Anterior cingulate cortex (tissue), 58 donors: ENCODE measurements around the gene KCNH6.

ENCODE experiments used
- DNase-seq, 58 donors: peaks; one replicate each; lab custom pipeline; 2025; lab: John Stamatoyannopoulos, UW

Gene KCNH6

GRCh38 chr17:63531022-63531965 lies 8.1 kb downstream of the KCNH6 start:
- no peak for DNase-seq

- no peak for DNase-seq
Observed at GRCh38 chr17:63533433-63534077, 10.4 kb downstream of the KCNH6 start.

DNA sequence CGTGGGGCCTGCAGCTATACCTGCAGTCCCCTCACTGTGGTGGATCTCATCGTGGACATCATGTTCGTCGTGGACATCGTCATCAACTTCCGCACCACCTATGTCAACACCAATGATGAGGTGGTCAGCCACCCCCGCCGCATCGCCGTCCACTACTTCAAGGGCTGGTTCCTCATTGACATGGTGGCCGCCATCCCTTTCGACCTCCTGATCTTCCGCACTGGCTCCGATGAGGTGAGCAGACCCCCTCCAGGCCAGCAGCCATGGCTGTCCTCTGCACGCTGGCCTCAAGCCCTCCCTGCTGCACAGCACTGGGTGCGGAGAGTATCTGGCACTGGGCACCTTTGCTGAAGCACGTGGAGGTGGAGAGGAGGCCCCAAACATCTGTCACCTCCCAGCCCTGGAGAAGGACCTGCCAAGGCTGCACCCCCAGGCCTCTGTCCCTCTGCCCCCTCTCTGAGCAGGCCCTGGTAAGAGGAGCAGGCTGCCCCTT lies 11.0 kb downstream of the KCNH6 start:
- no peak for DNase-seq

GRCh38 chr17:63534816-63535455 lies 11.8 kb downstream of the KCNH6 start:
- DNase-seq = no peak

- no peak for DNase-seq
Observed at GRCh38 chr17:63535640-63536039, 12.5 kb downstream of the KCNH6 start.

- no peak for DNase-seq
Observed at GRCh38 chr17:63537001-63537400, 13.8 kb downstream of the KCNH6 start.

DNA sequence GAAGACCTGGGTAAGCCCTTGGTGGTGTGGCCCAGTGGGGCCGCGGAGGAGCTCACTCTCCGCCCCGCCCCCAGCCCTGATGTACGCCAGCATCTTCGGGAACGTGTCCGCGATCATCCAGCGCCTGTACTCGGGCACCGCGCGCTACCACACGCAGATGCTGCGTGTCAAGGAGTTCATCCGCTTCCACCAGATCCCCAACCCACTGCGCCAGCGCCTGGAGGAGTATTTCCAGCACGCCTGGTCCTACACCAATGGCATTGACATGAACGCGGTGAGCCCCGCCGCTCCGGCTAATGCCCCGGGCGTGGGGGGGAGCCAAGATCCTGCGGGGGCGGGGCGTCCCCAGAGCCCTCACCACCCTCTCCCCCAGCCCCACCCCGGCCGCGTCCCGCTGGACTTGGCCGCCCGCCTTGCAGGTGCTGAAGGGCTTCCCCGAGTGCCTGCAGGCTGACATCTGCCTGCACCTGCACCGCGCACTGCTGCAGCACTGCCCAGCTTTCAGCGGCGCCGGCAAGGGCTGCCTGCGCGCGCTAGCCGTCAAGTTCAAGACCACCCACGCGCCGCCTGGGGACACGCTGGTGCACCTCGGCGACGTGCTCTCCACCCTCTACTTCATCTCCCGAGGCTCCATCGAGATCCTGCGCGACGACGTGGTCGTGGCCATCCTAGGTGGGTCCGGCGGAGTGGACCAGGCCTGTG lies 15.0 kb downstream of the KCNH6 start:
- peak in 8 of 58 donors; percentile 6 to 56 (median 34) for DNase-seq

GRCh38 chr17:63538693-63539595 lies 15.8 kb downstream of the KCNH6 start:
- no peak for DNase-seq

- DNase-seq = no peak
Observed at GRCh38 chr17:63540590-63540989, 17.4 kb downstream of the KCNH6 start.

- DNase-seq = no peak
Observed at GRCh38 chr17:63542218-63542545, 19.0 kb downstream of the KCNH6 start.

DNA sequence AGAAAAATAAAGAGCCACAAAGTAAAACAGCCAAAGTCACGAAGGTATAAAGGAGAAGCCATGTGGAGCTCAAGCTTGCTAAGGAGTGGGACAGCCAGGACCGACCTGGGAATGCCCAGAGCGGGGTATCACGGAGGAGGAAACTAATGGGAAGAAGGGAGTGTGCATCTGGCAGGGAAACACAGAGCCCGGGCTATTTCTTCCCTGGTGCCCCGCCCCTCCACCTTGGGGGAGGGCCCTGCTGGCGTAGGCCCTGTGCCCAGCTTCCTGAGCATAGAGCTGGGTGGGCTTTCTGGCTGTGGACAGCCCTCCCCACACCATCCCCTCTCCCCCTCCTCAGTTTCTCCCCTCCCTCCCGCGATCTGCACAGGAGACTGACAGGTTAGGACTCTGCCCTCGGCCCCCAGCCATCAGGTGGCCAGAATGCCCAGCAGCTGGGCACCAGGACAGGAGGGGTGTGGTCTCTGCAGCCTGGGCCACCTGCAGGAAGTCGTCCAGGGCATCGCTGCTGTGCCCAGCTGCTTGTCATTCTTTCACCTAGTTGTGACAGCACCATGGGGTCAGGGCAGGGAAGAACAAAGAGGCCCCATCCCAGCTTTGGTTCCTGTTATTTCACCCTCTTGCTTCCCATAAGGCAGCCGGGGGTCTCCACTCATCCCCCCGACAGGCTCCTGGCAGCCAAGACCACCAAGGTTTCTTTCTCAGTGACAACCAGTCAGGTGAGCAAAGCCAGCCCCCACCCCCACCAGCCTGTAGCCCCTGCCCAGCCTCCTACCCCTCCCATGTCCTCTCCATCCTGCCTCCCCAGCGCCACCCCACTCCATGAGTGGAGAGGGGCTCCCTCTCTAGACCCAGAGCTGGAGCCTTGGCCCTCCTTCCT lies 20.0 kb downstream of the KCNH6 start:
- no peak for DNase-seq

- no peak for DNase-seq
Observed at GRCh38 chr17:63543822-63544420, 20.8 kb downstream of the KCNH6 start.

- no peak for DNase-seq
Observed at GRCh38 chr17:63544467-63545301, 21.5 kb downstream of the KCNH6 start.

DNA sequence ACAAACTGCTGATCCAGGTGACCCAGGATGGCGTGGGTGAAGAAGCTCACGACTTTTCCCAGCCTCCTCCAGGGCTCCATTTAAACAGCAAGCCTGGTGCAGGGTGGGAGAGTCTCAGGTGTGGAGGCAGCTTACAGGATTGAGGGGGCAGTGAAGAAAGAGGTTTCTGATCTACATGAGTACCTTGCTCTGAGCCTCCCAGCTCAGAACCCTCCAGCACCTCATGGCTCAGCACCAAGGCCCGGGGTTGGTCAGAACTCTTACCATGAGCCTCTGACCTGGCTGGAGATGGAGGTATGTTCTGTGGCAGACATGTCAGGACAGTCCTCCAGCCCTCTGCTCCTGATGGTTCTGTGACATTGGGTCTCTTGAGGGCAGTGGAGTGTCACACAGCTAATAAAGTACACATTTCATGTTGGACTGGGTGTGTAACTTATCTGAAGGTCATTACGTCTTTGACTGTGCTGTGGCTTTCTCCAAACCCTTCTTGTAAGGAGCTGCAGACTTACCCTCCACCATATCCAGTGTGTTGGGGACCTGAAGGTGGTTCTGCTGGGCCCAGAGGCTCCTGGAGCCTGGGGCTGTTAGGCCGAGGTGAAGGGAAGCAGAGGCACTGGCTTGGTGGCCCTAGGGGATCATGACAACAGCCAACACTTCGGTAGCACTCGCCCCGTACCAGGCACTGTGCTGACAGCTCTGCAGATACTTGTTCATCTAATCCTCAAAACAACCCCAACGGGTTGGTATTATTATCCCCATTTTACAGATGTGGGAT lies 23.3 kb downstream of the KCNH6 start:
- DNase-seq = no peak

- DNase-seq = no peak
Observed at GRCh38 chr17:63547083-63547523, 23.9 kb downstream of the KCNH6 start.

GRCh38 chr17:63549289-63549945 lies 26.3 kb downstream of the KCNH6 start:
- peak in 6 of 58 donors; percentile 34 to 63 (median 54) for DNase-seq
